ENCODE measurements around the gene ZC3H12D.

DNA sequence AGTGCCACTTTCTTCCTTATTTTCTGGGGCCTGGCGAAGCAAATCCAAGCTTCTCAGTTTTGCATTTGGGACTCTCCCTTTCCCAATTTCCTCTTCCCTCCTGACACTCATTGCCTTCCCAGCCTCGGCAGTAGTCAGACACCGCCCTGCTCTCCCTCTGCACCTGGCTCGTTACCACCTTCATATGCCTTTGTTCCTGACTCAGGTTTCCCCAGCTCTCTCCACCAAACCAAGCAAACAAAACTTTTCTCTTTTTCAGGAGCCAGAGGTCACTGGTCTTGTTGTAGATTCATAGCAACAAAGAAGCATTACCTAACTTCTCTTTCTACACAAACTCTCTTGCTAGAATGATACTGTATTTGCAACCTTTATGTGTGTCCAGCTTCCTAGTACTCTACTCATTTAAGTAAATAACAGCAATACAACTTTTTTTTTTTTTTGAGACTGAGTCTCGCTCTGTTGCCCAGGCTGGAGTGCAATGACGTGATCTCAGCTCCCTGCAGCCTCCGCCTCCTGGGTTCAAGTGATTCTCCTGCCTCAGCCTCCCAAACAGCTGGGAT is 9.0 kb upstream of the ZC3H12D start:
- TF ChIP-seq SRF (CRISPR knock-in tag; IDR thresholded peaks at IDR 0.05) (no peak), ZNF121 (CRISPR knock-in tag; conservative IDR thresholded peaks at IDR 0.05) (0 out of 2 replicates have a peak, but pooled peaks have one; percentile 12), TAF7 (tag; IDR thresholded peaks at IDR 0.05) (no peak), HCFC1 (IDR thresholded peaks at IDR 0.05; ENCODE audit: low read depth, low read length) (no peak), RBM34 (IDR thresholded peaks at IDR 0.05; ENCODE audit: borderline replicate concordance, insufficient read depth, low read length) (no peak)
- TF ChIP-seq, protein P1, sequence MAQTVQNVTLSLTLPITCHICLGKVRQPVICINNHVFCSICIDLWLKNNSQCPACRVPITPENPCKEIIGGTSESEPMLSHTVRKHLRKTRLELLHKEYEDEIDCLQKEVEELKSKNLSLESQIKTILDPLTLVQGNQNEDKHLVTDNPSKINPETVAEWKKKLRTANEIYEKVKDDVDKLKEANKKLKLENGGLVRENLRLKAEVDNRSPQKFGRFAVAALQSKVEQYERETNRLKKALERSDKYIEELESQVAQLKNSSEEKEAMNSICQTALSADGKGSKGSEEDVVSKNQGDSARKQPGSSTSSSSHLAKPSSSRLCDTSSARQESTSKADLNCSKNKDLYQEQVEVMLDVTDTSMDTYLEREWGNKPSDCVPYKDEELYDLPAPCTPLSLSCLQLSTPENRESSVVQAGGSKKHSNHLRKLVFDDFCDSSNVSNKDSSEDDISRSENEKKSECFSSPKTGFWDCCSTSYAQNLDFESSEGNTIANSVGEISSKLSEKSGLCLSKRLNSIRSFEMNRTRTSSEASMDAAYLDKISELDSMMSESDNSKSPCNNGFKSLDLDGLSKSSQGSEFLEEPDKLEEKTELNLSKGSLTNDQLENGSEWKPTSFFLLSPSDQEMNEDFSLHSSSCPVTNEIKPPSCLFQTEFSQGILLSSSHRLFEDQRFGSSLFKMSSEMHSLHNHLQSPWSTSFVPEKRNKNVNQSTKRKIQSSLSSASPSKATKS (CRISPR knock-in tag; IDR thresholded peaks at IDR 0.05) = no peak
- TF ChIP-seq, protein P2, sequence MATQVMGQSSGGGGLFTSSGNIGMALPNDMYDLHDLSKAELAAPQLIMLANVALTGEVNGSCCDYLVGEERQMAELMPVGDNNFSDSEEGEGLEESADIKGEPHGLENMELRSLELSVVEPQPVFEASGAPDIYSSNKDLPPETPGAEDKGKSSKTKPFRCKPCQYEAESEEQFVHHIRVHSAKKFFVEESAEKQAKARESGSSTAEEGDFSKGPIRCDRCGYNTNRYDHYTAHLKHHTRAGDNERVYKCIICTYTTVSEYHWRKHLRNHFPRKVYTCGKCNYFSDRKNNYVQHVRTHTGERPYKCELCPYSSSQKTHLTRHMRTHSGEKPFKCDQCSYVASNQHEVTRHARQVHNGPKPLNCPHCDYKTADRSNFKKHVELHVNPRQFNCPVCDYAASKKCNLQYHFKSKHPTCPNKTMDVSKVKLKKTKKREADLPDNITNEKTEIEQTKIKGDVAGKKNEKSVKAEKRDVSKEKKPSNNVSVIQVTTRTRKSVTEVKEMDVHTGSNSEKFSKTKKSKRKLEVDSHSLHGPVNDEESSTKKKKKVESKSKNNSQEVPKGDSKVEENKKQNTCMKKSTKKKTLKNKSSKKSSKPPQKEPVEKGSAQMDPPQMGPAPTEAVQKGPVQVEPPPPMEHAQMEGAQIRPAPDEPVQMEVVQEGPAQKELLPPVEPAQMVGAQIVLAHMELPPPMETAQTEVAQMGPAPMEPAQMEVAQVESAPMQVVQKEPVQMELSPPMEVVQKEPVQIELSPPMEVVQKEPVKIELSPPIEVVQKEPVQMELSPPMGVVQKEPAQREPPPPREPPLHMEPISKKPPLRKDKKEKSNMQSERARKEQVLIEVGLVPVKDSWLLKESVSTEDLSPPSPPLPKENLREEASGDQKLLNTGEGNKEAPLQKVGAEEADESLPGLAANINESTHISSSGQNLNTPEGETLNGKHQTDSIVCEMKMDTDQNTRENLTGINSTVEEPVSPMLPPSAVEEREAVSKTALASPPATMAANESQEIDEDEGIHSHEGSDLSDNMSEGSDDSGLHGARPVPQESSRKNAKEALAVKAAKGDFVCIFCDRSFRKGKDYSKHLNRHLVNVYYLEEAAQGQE (IDR thresholded peaks at IDR 0.05; ENCODE audit: borderline replicate concordance) = no peak
- TF ChIP-seq, protein P2 (CRISPR knock-in tag; IDR thresholded peaks at IDR 0.05; ENCODE audit: low read depth) = no peak

All from K562 (cell line).